ENCODE measurements around the gene CDC26. TPM values are rescaled to one million over a fixed set of nuclear protein-coding genes. Genes with fewer than 3 reads are reported as not detected.

Gene CDC26
- total and polyA plus RNA-seq, 10 of the 15 experiments (the other 5 are each of a cell fraction or from before 2014, with no cell fraction given), result 28.2 to 156 (median 61.5) TPM

GRCh38 chr9:113221003-113221799 lies 54.2 kb downstream of the CDC26 start, which contains the start of the genes FKBP15 and SLC31A1 (continued):
- no peak for TF ChIP-seq NFXL1 (IDR thresholded peaks at IDR 0.05; ENCODE audit: borderline replicate concordance)
- TF ChIP-seq BCLAF1 (IDR thresholded peaks at IDR 0.05), result no peak
- TF ChIP-seq CEBPB (IDR thresholded peaks at IDR 0.05; ENCODE audit: borderline replicate concordance in 1 of 2, low read depth in 2 of 2, low read length in 2 of 2), result no peak
- 0 out of 2 replicates have a peak, but pooled peaks have one; percentile 17 for TF ChIP-seq ESRRA (IDR thresholded peaks at IDR 0.05; ENCODE audit: low read length)
- no peak for TF ChIP-seq SMAD5 (IDR thresholded peaks at IDR 0.05; ENCODE audit: low read depth)
- no peak for TF ChIP-seq ZSCAN29 (IDR thresholded peaks at IDR 0.05)
- TF ChIP-seq RBBP5 (conservative IDR thresholded peaks at IDR 0.05), result no peak
- no peak for TF ChIP-seq MEF2B (IDR thresholded peaks at IDR 0.05; ENCODE audit: partially characterized antibody, poor library complexity, severe bottlenecking)
- TF ChIP-seq RELB (IDR thresholded peaks at IDR 0.05; ENCODE audit: low read depth), result peak; percentile 80; the same call in 1 of the 2 replicates
- no peak for TF ChIP-seq ZNF592 (IDR thresholded peaks at IDR 0.05)
- TF ChIP-seq CTCF (IDR thresholded peaks at IDR 0.05 in 2 of 3, conservative IDR thresholded peaks at IDR 0.05 in 1 of 3; ENCODE audit: control insufficient read depth in 2 of 3, extremely low read depth in 1 of 3, insufficient read depth in 1 of 3, low read depth in 3 of 3, low read length in 3 of 3), result no peak
- TF ChIP-seq SREBF2 (IDR thresholded peaks at IDR 0.05; ENCODE audit: low read length), result no peak
- no peak for TF ChIP-seq SREBF1 (IDR thresholded peaks at IDR 0.05; ENCODE audit: low read length)
- TF ChIP-seq CREB1 (IDR thresholded peaks at IDR 0.05; ENCODE audit: low read depth), result peak; percentile 85; the same call in 1 of the 2 replicates
- TF ChIP-seq TCF3 (IDR thresholded peaks at IDR 0.05; ENCODE audit: borderline replicate concordance, insufficient read depth, low read depth, low read length), result no peak
- no peak for TF ChIP-seq HDAC6 (IDR thresholded peaks at IDR 0.05; ENCODE audit: unreplicated experiment)
- no peak for TF ChIP-seq ZNF24 (IDR thresholded peaks at IDR 0.05)
- TF ChIP-seq MYB (IDR thresholded peaks at IDR 0.05; ENCODE audit: borderline replicate concordance, low read depth, low read length), result no peak
- no peak for TF ChIP-seq CHD1 (IDR thresholded peaks at IDR 0.05; ENCODE audit: low read depth, low read length)
- no peak for TF ChIP-seq NR2C1 (IDR thresholded peaks at IDR 0.05)

Data from GM12878 (cell line).